H1 (cell line): Measurements from ENCODE around the gene PRR5L. TPM values are rescaled to one million over a fixed set of nuclear protein-coding genes. Genes with fewer than 3 reads are reported as not detected.

Experiments used
- CTCF ChIA-PET: fragments of 300-600 bp; sonication (Branson Sonifier 250); formaldehyde crosslinking; loops from one replicate; lab custom pipeline; 2021; ENCODE audit not compliant: partially characterized antibody; lab: Charles Lee
- POLR2A ChIA-PET: fragments of 300-600 bp; sonication (Branson Sonifier 250); formaldehyde crosslinking; loops from one replicate; lab custom pipeline; 2021; ENCODE audit warnings: inconsistent platforms; ENCODE audit not compliant: partially characterized antibody; lab: Charles Lee
- DNase-seq, 2 experiments: peaks; one replicate each; pipeline versions ENCODE4 v3.0.0 to v3.0.0-alpha.2; 2010 to 2022; ENCODE audit warnings: low spot score in 2 of 2, low read depth in 1 of 2, mixed read lengths in 1 of 2
- FAIRE-seq: peaks from 2 replicates; lab custom pipeline; 2011; peaks lifted over from hg19 to GRCh38; lab: Jason Lieb, UNC
- H2AFZ ChIP-seq: 2 replicates; pipeline ENCODE4 v1.8.1; 2012; ENCODE audit warnings: low read length, inconsistent platforms
- H2AK5ac ChIP-seq: 2 replicates; pipeline ENCODE4 v1.6.1; 2013; ENCODE audit warnings: low read depth, low read length
- H2BK120ac ChIP-seq: replicated peaks from 2 replicates; pipeline ENCODE3; 2013; ENCODE audit warnings: low read depth, low read length, inconsistent platforms
- H2BK12ac ChIP-seq: 2 replicates; pipeline ENCODE4 v1.6.1; 2013; ENCODE audit warnings: low read depth, low read length
- H2BK15ac ChIP-seq: 2 replicates; pipeline ENCODE4 v1.6.1; 2013; ENCODE audit warnings: low read length
- H2BK20ac ChIP-seq: 2 replicates; pipeline ENCODE4 v1.6.1; 2013; ENCODE audit warnings: low read length
- H2BK5ac ChIP-seq: 2 replicates; pipeline ENCODE4 v1.6.1; 2013; ENCODE audit warnings: low read depth, low read length
- H3K14ac ChIP-seq: 2 replicates; pipeline ENCODE4 v1.6.1; 2013; ENCODE audit warnings: inconsistent platforms; ENCODE audit not compliant: insufficient read length
- H3K18ac ChIP-seq: 2 replicates; pipeline ENCODE4 v1.6.1; 2013; ENCODE audit warnings: low read length; ENCODE audit errors: extremely low read depth
- H3K23ac ChIP-seq: 2 replicates; pipeline ENCODE4 v1.6.1; 2013; ENCODE audit warnings: inconsistent platforms; ENCODE audit not compliant: insufficient read length
- H3K23me2 ChIP-seq: 2 replicates; pipeline ENCODE4 v1.6.1; 2013; ENCODE audit warnings: low read depth, low read length
- H3K27ac ChIP-seq: 2 replicates; pipeline ENCODE4 v1.6.1; 2011; ENCODE audit warnings: low read depth, low read length, inconsistent platforms
- H3K27me3 ChIP-seq, 4 experiments: replicated peaks in 1 of 4; 1 replicate in 1 of 4; 2 replicates in 3 of 4; pipeline versions ENCODE4 v1.6.1 to v1.8.1; 2011 to 2013; ENCODE audit warnings: low read length in 3 of 4, mild to moderate bottlenecking in 3 of 4, inconsistent platforms in 2 of 4, mixed read lengths in 2 of 4, moderate library complexity in 1 of 4; ENCODE audit not compliant: control insufficient read depth in 3 of 4, insufficient read depth in 3 of 4; ENCODE audit errors: extremely low read depth in 1 of 4
- H3K36me3 ChIP-seq, 4 experiments: 2 replicates each; pipeline versions ENCODE4 v1.6.1 to v1.8.1; 2011 to 2013; ENCODE audit warnings: mild to moderate bottlenecking in 4 of 4, low read length in 3 of 4, moderate library complexity in 2 of 4, control low read depth in 1 of 4, inconsistent platforms in 1 of 4; ENCODE audit not compliant: insufficient read depth in 4 of 4, control insufficient read depth in 2 of 4
- H3K4ac ChIP-seq: replicated peaks from 2 replicates; pipeline ENCODE3; 2013; ENCODE audit warnings: low read length, low read depth, mixed read lengths, inconsistent platforms; ENCODE audit not compliant: insufficient read length
- H3K4me1 ChIP-seq, 4 experiments: replicated peaks in 1 of 4; 1 replicate in 1 of 4; 2 replicates in 3 of 4; pipeline versions ENCODE4 v1.6.1 to v1.8.1; 2011 to 2013; ENCODE audit warnings: low read length in 3 of 4, inconsistent platforms in 2 of 4, mixed read lengths in 1 of 4; ENCODE audit not compliant: insufficient read depth in 4 of 4, control insufficient read depth in 3 of 4
- H3K4me2 ChIP-seq, 2 experiments: 2 replicates each; pipeline versions ENCODE4 v1.6.1 to v1.8.1; 2011 to 2013; ENCODE audit warnings: low read depth in 2 of 2, low read length in 2 of 2, control low read depth in 1 of 2, inconsistent platforms in 1 of 2, mild to moderate bottlenecking in 1 of 2; ENCODE audit not compliant: insufficient read depth in 1 of 2
- H3K4me3 ChIP-seq, 4 experiments: fragments of 200-600, 300-600 bp in 1 of 4; sonication (generic), shearing (Covaris generic), sonication (Bioruptor Twin) in 1 of 4; 2 replicates each; pipeline versions ENCODE4 v1.5.1 to v1.8.1; 2011 to 2016; ENCODE audit warnings: low read length in 4 of 4, low read depth in 3 of 4, control low read depth in 2 of 4, inconsistent platforms in 2 of 4, mild to moderate bottlenecking in 2 of 4, mixed read lengths in 1 of 4, moderate library complexity in 1 of 4; ENCODE audit not compliant: insufficient read depth in 2 of 4; ENCODE audit errors: extremely low read depth in 1 of 4
- H3K56ac ChIP-seq: replicated peaks from 2 replicates; pipeline ENCODE3; 2013; ENCODE audit warnings: low read depth, mild to moderate bottlenecking, mixed read lengths, low read length, inconsistent platforms; ENCODE audit not compliant: insufficient read length
- H3K79me1 ChIP-seq: 2 replicates; pipeline ENCODE4 v1.6.1; 2013; ENCODE audit warnings: low read depth, low read length, control low read depth
- H3K79me2 ChIP-seq, 2 experiments: 2 replicates each; pipeline versions ENCODE4 v1.6.1 to v1.8.1; 2012 to 2013; ENCODE audit warnings: low read length in 2 of 2, mild to moderate bottlenecking in 2 of 2, inconsistent platforms in 1 of 2; ENCODE audit not compliant: insufficient read depth in 2 of 2, control insufficient read depth in 1 of 2
- H3K9ac ChIP-seq, 4 experiments: replicated peaks in 1 of 4; 1 replicate in 1 of 4; 2 replicates in 3 of 4; pipeline versions ENCODE4 v1.6.1 to v1.8.1; 2011 to 2013; ENCODE audit warnings: low read depth in 3 of 4, low read length in 3 of 4, control low read depth in 2 of 4, mild to moderate bottlenecking in 2 of 4, moderate library complexity in 2 of 4, inconsistent platforms in 1 of 4; ENCODE audit errors: extremely low read depth in 1 of 4
- H3K9me3 ChIP-seq, 2 experiments: 2 replicates each; pipeline versions ENCODE4 v1.6.1 to v1.8.1; 2012 to 2013; ENCODE audit warnings: mild to moderate bottlenecking in 2 of 2, moderate library complexity in 2 of 2, control low read depth in 1 of 2, inconsistent platforms in 1 of 2, low read depth in 1 of 2, low read length in 1 of 2, mixed read lengths in 1 of 2; ENCODE audit not compliant: insufficient read depth in 2 of 2
- H4K20me1 ChIP-seq, 2 experiments: replicated peaks in 1 of 2; 2 replicates each; pipeline versions ENCODE3 to v1.8.1; 2011 to 2013; ENCODE audit warnings: inconsistent platforms in 2 of 2, low read length in 2 of 2, mild to moderate bottlenecking in 1 of 2; ENCODE audit not compliant: insufficient read depth in 2 of 2, control insufficient read depth in 1 of 2
- H4K5ac ChIP-seq: 2 replicates; pipeline ENCODE4 v1.6.1; 2013; ENCODE audit warnings: low read length, low read depth, mixed read lengths, inconsistent platforms; ENCODE audit not compliant: insufficient read length
- H4K8ac ChIP-seq: 2 replicates; pipeline ENCODE4 v1.8.0; 2013; ENCODE audit warnings: mild to moderate bottlenecking, moderate library complexity, low read length, inconsistent platforms; ENCODE audit not compliant: insufficient read depth; ENCODE audit errors: extremely low read depth
- H4K91ac ChIP-seq: replicated peaks from 2 replicates; pipeline ENCODE3; 2013; ENCODE audit warnings: low read length, mixed read lengths, inconsistent platforms; ENCODE audit not compliant: insufficient read length
- CTBP2 ChIP-seq: IDR thresholded peaks from 2 replicates; pipeline ENCODE4 v1.7.0; 2011; ENCODE audit warnings: borderline replicate concordance, mild to moderate bottlenecking, moderate library complexity, mixed read lengths, low read length; ENCODE audit not compliant: insufficient read depth, insufficient read length
- CTCF ChIP-seq, 3 experiments: IDR thresholded peaks; 1 replicate in 2 of 3; 2 replicates in 1 of 3; pipeline versions ENCODE4 v1.5.1 to v1.6.1; 2011; ENCODE audit warnings: low read length in 3 of 3, mild to moderate bottlenecking in 3 of 3, inconsistent platforms in 2 of 3, low read depth in 1 of 3, moderate library complexity in 1 of 3; ENCODE audit not compliant: insufficient read depth in 1 of 3; ENCODE audit errors: control extremely low read depth in 1 of 3
- EGR1 ChIP-seq: IDR thresholded peaks from 2 replicates; pipeline ENCODE4 v1.6.1; 2011; ENCODE audit warnings: low read depth, low read length, borderline replicate concordance
- EZH2 ChIP-seq: fragments of 200-600 bp; sonication (generic); IDR thresholded peaks from 2 replicates; pipeline ENCODE4 v1.7.1; 2012; ENCODE audit warnings: low read depth, mild to moderate bottlenecking, moderate library complexity, low read length, inconsistent platforms; ENCODE audit not compliant: severe bottlenecking
- JUN ChIP-seq: IDR thresholded peaks from 2 replicates; pipeline ENCODE4 v1.6.1; 2011; ENCODE audit warnings: low read depth, mild to moderate bottlenecking, improper control_type of control experiment, low read length
- KDM5A ChIP-seq: fragments of 200-600 bp; IDR thresholded peaks from 2 replicates; pipeline ENCODE4 v1.7.1; 2012; ENCODE audit warnings: mild to moderate bottlenecking, low read length, inconsistent platforms, mixed read lengths
- TBP ChIP-seq: IDR thresholded peaks from 2 replicates; pipeline ENCODE4 v1.6.1; 2011; ENCODE audit warnings: low read depth, low read length, improper control_type of control experiment
- USF2 ChIP-seq: IDR thresholded peaks from 2 replicates; pipeline ENCODE4 v1.6.1; 2011; ENCODE audit warnings: low read length, improper control_type of control experiment
- YY1 ChIP-seq: IDR thresholded peaks from 2 replicates; pipeline ENCODE4 v1.6.1; 2011; ENCODE audit warnings: low read depth, mild to moderate bottlenecking, low read length
- WGBS, 2 experiments: shearing (Covaris generic) in 1 of 2; methylation state at CpG; one replicate each; pipeline versions ENCODE4 v1.1.6 to v1.1.7; 2013 to 2015; ENCODE audit warnings: low lambda C conversion rate in 2 of 2, mixed read lengths in 2 of 2, inconsistent platforms in 1 of 2, low coverage in 1 of 2, missing lambda C conversion rate in 1 of 2; ENCODE audit not compliant: insufficient replicate concordance in 2 of 2, insufficient coverage in 1 of 2, insufficient read length in 1 of 2; ENCODE audit errors: extremely low coverage in 1 of 2, missing lambda C conversion rate in 1 of 2; 5-methylcytosine and 5-hydroxymethylcytosine counted together
- polyA plus RNA-seq, 7 experiments: library from polyadenylated mRNA; depleted of rRNA in 3 of 7; stranded (reverse) in 5 of 7; unstranded in 2 of 7; fragments of >200 nt in 5 of 7; fragments of 200-250 nt in 2 of 7; gene quantifications; 1 replicate in 5 of 7; 2 replicates in 1 of 7; 4 replicates in 1 of 7; pipeline versions ENCODE4 v1.2.1 to v1.2.3, GENCODE V29; 2011 to 2013; ENCODE audit warnings: missing spikeins in 2 of 7, mixed read lengths in 2 of 7
- total RNA-seq: library from RNA; stranded (reverse); fragmentation: NEBNext Ultra II Directional; extraction: Animal tissue kit (Norgen Biotek cat#: 25700); gene quantifications from 2 replicates; pipeline ENCODE4 v1.2.1, GENCODE V29; 2021
- TF ChIP-seq, protein P1 (sequence below): IDR thresholded peaks from 2 replicates; pipeline ENCODE4 v1.6.1; 2012; ENCODE audit warnings: inconsistent platforms

PRR5L gene
- total and polyA plus RNA-seq, 2 of the 8 experiments (the other 6 are each of a cell fraction or from before 2014, with no cell fraction given): 6.6 to 10.1 TPM

- FAIRE-seq: no peak
- ChIA-PET POLR2A (no interaction called here), CTCF (interaction anchor here (1.3 to 4.9 kb wide), 5 partner anchors 10 to 158 kb away, joined by 3 to 24 read pairs (median 11); no protein-coding TSS in a partner anchor)
- no peak overlapping the region for H2AK5ac ChIP-seq
- H2AFZ ChIP-seq: no peak overlapping the region
- H3K9ac ChIP-seq: no peak overlapping the region
- no peaks in the 10 kb centered on the region for H3K79me2 ChIP-seq
- H3K9me3 ChIP-seq: no peaks in the 10 kb centered on the region
- H2BK20ac ChIP-seq: no peak overlapping the region
- no peaks in the 10 kb centered on the region for H4K20me1 ChIP-seq
- 91% methylated on average over 3 of the region's 3 CpGs; no CpG with 5 or more reads in 1 of the 2 experiments for WGBS, 2 experiments
- H3K4me3 ChIP-seq: no peak overlapping the region
- H2BK5ac ChIP-seq: no peak overlapping the region
- H3K4me1 ChIP-seq: peaks cover 0 to 13% (median 8%) of the 10 kb centered on the region in 4 experiments; a peak in 6 of 7 replicates
- H3K23ac ChIP-seq: no peak overlapping the region
- no peaks in the 10 kb centered on the region for H3K79me1 ChIP-seq
- H2BK15ac ChIP-seq: no peak overlapping the region
- H2BK12ac ChIP-seq: no peak overlapping the region
- H4K8ac ChIP-seq: no peak overlapping the region
- no peak overlapping the region for H2BK120ac ChIP-seq
- no peak for DNase-seq
- no peak overlapping the region for H3K56ac ChIP-seq
- H4K91ac ChIP-seq: no peak overlapping the region
- no peak overlapping the region for H3K18ac ChIP-seq
- H4K5ac ChIP-seq: no peak overlapping the region
- H3K4me2 ChIP-seq: no peak overlapping the region
- no peak overlapping the region for H3K27ac ChIP-seq
- H3K36me3 ChIP-seq: peaks cover 0 to 5% (median under 1%) of the 10 kb centered on the region in 4 experiments; a peak in 2 of 8 replicates
- no peaks in the 10 kb centered on the region for H3K27me3 ChIP-seq
- no peak overlapping the region for H3K14ac ChIP-seq
- H3K23me2 ChIP-seq: no peaks in the 10 kb centered on the region
- no peak overlapping the region for H3K4ac ChIP-seq
- TF ChIP-seq KDM5A (no peak), YY1 (no peak), EZH2 (no peak), CTCF (IDR thresholded peaks at IDR 0.05; ENCODE audit: control extremely low read depth in 1 of 3, insufficient read depth in 1 of 3, low read depth in 1 of 3, low read length in 3 of 3) (no peak), CTBP2 (no peak), JUN (no peak), USF2 (no peak), EGR1 (no peak), TBP (no peak)
- TF ChIP-seq, protein P1, sequence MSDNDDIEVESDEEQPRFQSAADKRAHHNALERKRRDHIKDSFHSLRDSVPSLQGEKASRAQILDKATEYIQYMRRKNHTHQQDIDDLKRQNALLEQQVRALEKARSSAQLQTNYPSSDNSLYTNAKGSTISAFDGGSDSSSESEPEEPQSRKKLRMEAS: no peak
These were observed 154.1 kb downstream of the PRR5L start for GRCh38 chr11:36450110-36450572.
